ENCODE results near the gene STPG2. TPM values are rescaled to one million over a fixed set of nuclear protein-coding genes. Genes with fewer than 3 reads are reported as not detected.

Gene STPG2
- total RNA-seq, 3 donors from 2014 or later = 0.48 to 3.8 (median 1.6) TPM

DNA sequence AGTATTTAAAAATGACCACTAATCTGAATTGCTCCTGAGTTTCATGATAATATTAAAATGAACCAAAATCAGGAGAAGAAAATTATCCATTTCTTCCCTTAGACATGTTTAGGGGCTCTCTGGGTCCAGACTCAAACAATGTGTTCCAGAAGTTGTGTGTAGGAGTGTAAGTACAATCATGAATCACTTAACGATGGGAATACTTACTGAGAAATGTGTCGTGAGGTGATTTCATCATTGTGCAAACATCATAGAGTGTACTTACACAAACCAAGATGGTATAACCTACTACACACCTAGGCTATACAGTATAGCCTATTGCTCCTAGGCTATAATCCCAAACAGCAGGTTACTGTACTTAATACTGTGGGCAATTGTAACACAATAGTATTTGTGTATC, 74.8 kb downstream of the STPG2 start:
- H3K4me3 ChIP-seq = no peak overlapping the region
- intact Hi-C loops (cut with DNase I; ENCODE audit: low total_unique reads) = no loop called here
- no peaks in the 10 kb centered on the region for H3K27me3 ChIP-seq

DNA sequence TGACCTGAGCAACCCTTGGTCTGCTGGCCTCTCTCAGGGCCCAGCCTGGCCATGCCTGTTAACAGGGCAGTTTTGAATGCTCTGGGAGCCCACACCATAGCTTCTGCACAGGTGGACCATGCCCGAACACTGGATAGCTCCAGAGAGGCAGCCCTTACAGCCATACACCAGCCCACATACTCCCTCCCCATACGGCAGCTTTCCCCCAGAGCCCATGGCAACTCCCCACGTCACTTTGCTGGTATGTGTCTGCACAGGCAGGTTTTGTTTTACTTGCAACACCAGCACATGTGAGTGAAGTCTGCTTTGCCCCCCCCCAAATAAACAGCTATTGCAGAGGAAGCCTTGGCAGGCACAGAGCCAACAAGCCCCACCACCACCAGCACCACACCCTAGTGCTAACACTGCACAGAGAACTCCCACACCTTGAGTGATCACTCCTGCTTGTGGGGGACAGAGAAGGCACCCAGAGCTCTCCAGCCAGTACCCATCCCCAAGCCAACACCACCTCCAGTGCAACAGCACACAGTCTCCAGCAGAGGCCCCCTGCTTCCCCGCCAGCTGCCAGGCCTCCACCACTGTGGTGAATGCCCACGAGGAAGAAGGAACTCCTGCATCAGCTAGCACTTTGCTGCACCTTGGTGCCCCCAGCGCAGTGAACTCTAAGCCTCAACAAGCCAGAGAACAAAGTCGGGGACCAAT, 87.3 kb downstream of the STPG2 start:
- DNase-seq (ENCODE audit: low spot score in 2 of 2) = no peak
- intact Hi-C loops (cut with DNase I; ENCODE audit: low total_unique reads) = no loop called here
- Histone ChIP-seq H3K4me3 (no peak overlapping the region), H3K9me3 (peaks cover 0 to 8% of the 10 kb centered on the region in 2 donors), H3K4me1 (no peaks in the 10 kb centered on the region), H3K27me3 (no peaks in the 10 kb centered on the region), H3K27ac (no peak overlapping the region), H3K36me3 (no peaks in the 10 kb centered on the region)
- TF ChIP-seq POLR2A (IDR thresholded peaks at IDR 0.05) (no peak), POLR2AphosphoS5 (IDR thresholded peaks at IDR 0.05) (no peak)
- TF ChIP-seq, protein P1, sequence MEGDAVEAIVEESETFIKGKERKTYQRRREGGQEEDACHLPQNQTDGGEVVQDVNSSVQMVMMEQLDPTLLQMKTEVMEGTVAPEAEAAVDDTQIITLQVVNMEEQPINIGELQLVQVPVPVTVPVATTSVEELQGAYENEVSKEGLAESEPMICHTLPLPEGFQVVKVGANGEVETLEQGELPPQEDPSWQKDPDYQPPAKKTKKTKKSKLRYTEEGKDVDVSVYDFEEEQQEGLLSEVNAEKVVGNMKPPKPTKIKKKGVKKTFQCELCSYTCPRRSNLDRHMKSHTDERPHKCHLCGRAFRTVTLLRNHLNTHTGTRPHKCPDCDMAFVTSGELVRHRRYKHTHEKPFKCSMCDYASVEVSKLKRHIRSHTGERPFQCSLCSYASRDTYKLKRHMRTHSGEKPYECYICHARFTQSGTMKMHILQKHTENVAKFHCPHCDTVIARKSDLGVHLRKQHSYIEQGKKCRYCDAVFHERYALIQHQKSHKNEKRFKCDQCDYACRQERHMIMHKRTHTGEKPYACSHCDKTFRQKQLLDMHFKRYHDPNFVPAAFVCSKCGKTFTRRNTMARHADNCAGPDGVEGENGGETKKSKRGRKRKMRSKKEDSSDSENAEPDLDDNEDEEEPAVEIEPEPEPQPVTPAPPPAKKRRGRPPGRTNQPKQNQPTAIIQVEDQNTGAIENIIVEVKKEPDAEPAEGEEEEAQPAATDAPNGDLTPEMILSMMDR (IDR thresholded peaks at IDR 0.05) = no peak

More for the DNA sequence above, 74.8 kb downstream of the STPG2 start:
- Histone ChIP-seq H3K4me1 (no peaks in the 10 kb centered on the region), H3K36me3 (no peaks in the 10 kb centered on the region), H3K27ac (no peak overlapping the region), H3K9me3 (no peaks in the 10 kb centered on the region)
- no peak for DNase-seq (ENCODE audit: low spot score in 2 of 2)
- TF ChIP-seq, protein P1 (IDR thresholded peaks at IDR 0.05) = no peak
- TF ChIP-seq POLR2AphosphoS5 (IDR thresholded peaks at IDR 0.05) (no peak), POLR2A (IDR thresholded peaks at IDR 0.05) (no peak)

DNA sequence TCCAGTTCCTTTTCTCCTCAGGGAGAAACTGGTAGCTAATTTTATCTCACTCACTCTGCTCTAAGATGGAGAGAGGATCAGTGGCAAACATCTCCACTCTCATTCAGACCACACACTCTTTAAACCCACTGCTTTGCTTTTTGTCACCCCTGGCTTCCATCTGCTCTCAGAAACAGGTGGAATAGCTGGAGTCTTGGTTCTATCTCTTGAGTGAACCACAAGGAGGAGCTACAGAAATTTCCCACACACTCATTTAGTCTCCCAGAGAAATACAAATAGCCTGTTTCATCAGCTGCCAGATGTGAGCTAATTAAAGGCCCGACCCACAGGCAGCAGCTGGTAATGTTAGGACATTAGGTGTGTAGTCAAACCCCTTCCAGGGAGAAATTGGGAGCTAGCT, 96.6 kb downstream of the STPG2 start:
- H3K4me3 ChIP-seq = no peak overlapping the region
- DNase-seq (ENCODE audit: low spot score in 2 of 2) = no peak
- intact Hi-C loops (cut with DNase I; ENCODE audit: low total_unique reads) = no loop called here
- no peaks in the 10 kb centered on the region for H3K36me3 ChIP-seq
- TF ChIP-seq, protein P1 (IDR thresholded peaks at IDR 0.05) = no peak
- TF ChIP-seq POLR2AphosphoS5 (IDR thresholded peaks at IDR 0.05) (no peak), POLR2A (IDR thresholded peaks at IDR 0.05) (no peak)
- peaks cover 0 to 8% of the 10 kb centered on the region in 2 donors for H3K9me3 ChIP-seq
- no peaks in the 10 kb centered on the region for H3K27me3 ChIP-seq
- H3K27ac ChIP-seq = no peak overlapping the region
- no peaks in the 10 kb centered on the region for H3K4me1 ChIP-seq

DNA sequence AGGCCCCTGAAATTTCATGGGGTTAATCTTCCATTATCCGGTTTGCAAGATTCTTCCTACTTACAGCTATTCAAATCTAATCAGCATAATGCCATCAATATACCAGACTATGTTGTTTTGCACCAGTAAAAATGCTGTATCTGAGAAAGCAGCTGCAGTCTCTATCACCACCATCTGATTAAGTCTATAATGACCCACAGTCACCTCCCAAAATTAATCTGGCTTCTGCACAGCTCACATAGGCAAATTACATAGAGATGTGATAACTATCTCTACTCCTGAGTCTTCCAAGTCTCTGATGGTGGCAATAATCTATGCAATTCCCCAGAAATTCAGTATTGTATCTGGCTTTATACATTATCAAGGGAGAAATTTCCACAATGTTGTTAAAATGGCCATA, 113.2 kb downstream of the STPG2 start:
- Histone ChIP-seq H3K9me3 (peaks cover 0 to 17% of the 10 kb centered on the region in 2 donors), H3K27ac (no peak overlapping the region), H3K36me3 (no peaks in the 10 kb centered on the region), H3K27me3 (no peaks in the 10 kb centered on the region), H3K4me1 (no peaks in the 10 kb centered on the region), H3K4me3 (no peak overlapping the region)
- intact Hi-C loops (cut with DNase I; ENCODE audit: low total_unique reads) = loop anchor here (5.0 kb wide), 1 partner anchor 447 kb away; no protein-coding TSS in a partner anchor
- DNase-seq (ENCODE audit: low spot score in 2 of 2) = no peak
- TF ChIP-seq, protein P1 (IDR thresholded peaks at IDR 0.05) = no peak
- TF ChIP-seq POLR2A (IDR thresholded peaks at IDR 0.05) (no peak), POLR2AphosphoS5 (IDR thresholded peaks at IDR 0.05) (no peak)

DNA sequence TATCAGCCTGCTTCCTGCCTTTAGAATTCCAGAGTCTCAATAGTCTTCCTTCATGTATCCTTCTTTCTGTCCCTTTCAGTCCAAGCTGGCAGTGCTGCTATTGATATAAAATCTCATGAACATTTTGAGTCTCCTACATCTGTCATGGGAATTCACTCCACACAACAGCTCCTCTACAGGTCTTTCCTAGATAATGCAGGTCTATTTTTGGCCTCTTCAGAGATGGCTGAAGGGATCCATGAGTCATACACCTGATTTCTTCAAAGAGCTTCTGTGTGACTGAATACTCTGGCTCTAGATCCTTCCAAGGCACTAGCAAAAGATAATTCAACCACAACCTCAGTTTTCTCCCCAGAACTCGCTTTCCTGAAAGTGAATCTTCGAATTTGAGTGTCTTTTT, 115.4 kb downstream of the STPG2 start:
- H3K27ac ChIP-seq = no peak overlapping the region
- H3K9me3 ChIP-seq = peaks cover 3 to 16% of the 10 kb centered on the region in 2 donors
- intact Hi-C loops (cut with DNase I; ENCODE audit: low total_unique reads) = no loop called here
- TF ChIP-seq, protein P1 (IDR thresholded peaks at IDR 0.05) = no peak
- no peak for TF ChIP-seq POLR2AphosphoS5 (IDR thresholded peaks at IDR 0.05)
- no peak for TF ChIP-seq POLR2A (IDR thresholded peaks at IDR 0.05)
- H3K36me3 ChIP-seq = no peaks in the 10 kb centered on the region
- no peak overlapping the region for H3K4me3 ChIP-seq
- H3K27me3 ChIP-seq = no peaks in the 10 kb centered on the region
- no peaks in the 10 kb centered on the region for H3K4me1 ChIP-seq
- no peak for DNase-seq (ENCODE audit: low spot score in 2 of 2)
